GM19099 (cell line): ENCODE measurements around the gene HDAC7.

Experiments used
- POLR2A ChIP-seq: IDR thresholded peaks from 3 replicates; pipeline ENCODE4 v1.6.1; 2011; ENCODE audit warnings: low read depth; ENCODE audit not compliant: insufficient read length; ENCODE audit errors: extremely low read depth

The HDAC7 gene

GRCh38 chr12:47763481-47764346, 56.0 kb downstream of the HDAC7 start:
- no peak for TF ChIP-seq POLR2A

GRCh38 chr12:47762850-47763465, 56.7 kb downstream of the HDAC7 start:
- no peak for TF ChIP-seq POLR2A

GRCh38 chr12:47758834-47759690, 60.6 kb downstream of the HDAC7 start, which contains the start of gene RAPGEF3:
Gene RAPGEF3 (minus strand): TSS chr12:47758880. CDS start chr12:47758556, 324 bp downstream.
- no peak for TF ChIP-seq POLR2A

GRCh38 chr12:47758584-47758833, 61.2 kb downstream of the HDAC7 start:
- no peak for TF ChIP-seq POLR2A

- TF ChIP-seq POLR2A, result no peak
These were observed 61.7 kb downstream of the HDAC7 start for GRCh38 chr12:47757840-47758583.

GRCh38 chr12:47757364-47757839, 62.3 kb downstream of the HDAC7 start:
- TF ChIP-seq POLR2A, result no peak

- no peak for TF ChIP-seq POLR2A
These were observed 63.8 kb downstream of the HDAC7 start for GRCh38 chr12:47755655-47756562.

GRCh38 chr12:47754881-47755280, 64.8 kb downstream of the HDAC7 start:
- TF ChIP-seq POLR2A, result no peak

GRCh38 chr12:47754126-47754525, 65.6 kb downstream of the HDAC7 start:
- no peak for TF ChIP-seq POLR2A

GRCh38 chr12:47753021-47754001, 66.4 kb downstream of the HDAC7 start:
- TF ChIP-seq POLR2A, result no peak

- no peak for TF ChIP-seq POLR2A
These were observed 67.2 kb downstream of the HDAC7 start for GRCh38 chr12:47752552-47752951.

GRCh38 chr12:47752121-47752520, 67.6 kb downstream of the HDAC7 start:
- no peak for TF ChIP-seq POLR2A

GRCh38 chr12:47751561-47751960, 68.1 kb downstream of the HDAC7 start:
- TF ChIP-seq POLR2A, result no peak
